Measurements from ENCODE around the gene GABRB1. TPM values are rescaled to one million over a fixed set of nuclear protein-coding genes. Genes with fewer than 3 reads are reported as not detected.

The GABRB1 gene
- total RNA-seq, 4 donors from 2014 or later = not detected

DNA sequence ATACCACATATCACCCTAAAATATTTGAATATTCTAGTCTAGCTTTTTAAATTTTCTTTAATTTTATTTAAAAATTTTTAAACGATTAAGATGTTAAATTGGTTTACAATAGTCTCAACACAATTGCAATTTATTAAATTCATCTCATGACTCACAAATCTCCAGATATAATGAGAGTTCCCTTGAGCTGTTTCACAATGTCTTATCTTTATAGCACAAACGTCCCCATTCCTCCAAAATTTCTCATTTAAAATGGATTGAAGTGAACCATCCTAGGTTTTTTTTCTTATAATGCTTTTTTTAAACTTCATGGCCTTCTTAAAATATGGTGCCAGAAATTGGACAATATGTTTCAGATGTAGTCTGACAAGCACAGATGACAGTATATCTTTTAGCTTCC lies 204.4 kb downstream of the GABRB1 start:
- no peak for TF ChIP-seq POLR2A (IDR thresholded peaks at IDR 0.05)
- TF ChIP-seq, protein P1, sequence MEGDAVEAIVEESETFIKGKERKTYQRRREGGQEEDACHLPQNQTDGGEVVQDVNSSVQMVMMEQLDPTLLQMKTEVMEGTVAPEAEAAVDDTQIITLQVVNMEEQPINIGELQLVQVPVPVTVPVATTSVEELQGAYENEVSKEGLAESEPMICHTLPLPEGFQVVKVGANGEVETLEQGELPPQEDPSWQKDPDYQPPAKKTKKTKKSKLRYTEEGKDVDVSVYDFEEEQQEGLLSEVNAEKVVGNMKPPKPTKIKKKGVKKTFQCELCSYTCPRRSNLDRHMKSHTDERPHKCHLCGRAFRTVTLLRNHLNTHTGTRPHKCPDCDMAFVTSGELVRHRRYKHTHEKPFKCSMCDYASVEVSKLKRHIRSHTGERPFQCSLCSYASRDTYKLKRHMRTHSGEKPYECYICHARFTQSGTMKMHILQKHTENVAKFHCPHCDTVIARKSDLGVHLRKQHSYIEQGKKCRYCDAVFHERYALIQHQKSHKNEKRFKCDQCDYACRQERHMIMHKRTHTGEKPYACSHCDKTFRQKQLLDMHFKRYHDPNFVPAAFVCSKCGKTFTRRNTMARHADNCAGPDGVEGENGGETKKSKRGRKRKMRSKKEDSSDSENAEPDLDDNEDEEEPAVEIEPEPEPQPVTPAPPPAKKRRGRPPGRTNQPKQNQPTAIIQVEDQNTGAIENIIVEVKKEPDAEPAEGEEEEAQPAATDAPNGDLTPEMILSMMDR (IDR thresholded peaks at IDR 0.05) = no peak
- no peak for DNase-seq (ENCODE audit: low spot score in 2 of 2)
- intact Hi-C loops (cut with DNase I; ENCODE audit: low total_unique reads) = no loop called here
- WGBS, 2 donors = 48 to 57% methylated on average over 2 of the region's 2 CpGs
- H3K4me3 ChIP-seq (ENCODE audit: low read depth, poor library complexity, severe bottlenecking) = no peak overlapping the region

DNA sequence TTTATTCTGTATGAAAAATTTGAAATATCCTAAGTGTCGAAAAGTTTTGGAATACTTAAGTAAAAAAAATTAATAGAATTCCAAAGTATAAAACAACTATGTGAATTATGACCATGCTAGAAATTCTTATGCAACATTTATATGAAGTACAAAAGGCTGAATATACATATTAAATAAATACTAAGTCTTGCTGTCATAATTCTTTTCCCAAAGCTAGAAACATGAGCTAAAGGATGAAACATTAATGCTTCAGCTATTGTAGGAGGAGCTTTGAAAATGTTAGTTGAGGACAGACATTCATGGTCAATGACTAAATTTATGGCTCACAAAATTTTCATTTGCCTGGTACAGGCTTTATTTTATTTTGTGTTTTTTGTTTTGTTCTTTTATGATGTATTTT lies 207.3 kb downstream of the GABRB1 start:
- TF ChIP-seq, protein P1 (IDR thresholded peaks at IDR 0.05) = no peak
- no peak for TF ChIP-seq POLR2A (IDR thresholded peaks at IDR 0.05)
- H3K4me3 ChIP-seq (ENCODE audit: low read depth, poor library complexity, severe bottlenecking) = no peak overlapping the region
- DNase-seq (ENCODE audit: low spot score in 2 of 2) = no peak
- intact Hi-C loops (cut with DNase I; ENCODE audit: low total_unique reads) = no loop called here
- WGBS, 2 donors = 67 to 71% methylated on average over 1 of the region's 1 CpG

DNA sequence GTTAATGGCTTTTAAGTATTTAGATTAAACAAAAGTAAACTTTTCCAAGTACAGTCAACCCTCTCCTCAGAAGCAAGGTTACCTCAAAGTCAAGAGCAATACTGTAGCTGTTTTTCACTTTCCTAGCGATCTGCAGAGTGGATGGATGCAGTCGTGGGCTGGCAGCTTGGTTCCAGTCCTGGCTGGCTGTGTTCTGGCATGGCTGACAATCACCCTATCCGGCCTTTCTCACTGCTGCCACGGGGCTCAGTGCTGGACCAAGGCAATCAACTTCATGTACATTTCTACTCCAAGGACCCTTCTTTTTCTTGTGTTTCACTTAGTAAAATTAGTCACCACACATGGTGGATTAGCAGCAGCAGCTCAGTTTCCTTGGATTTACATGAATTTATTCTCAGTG lies 208.3 kb downstream of the GABRB1 start:
- peak in 1 of 2 donors; percentile 68 for DNase-seq (ENCODE audit: low spot score in 2 of 2)
- TF ChIP-seq, protein P1 (IDR thresholded peaks at IDR 0.05) = no peak
- TF ChIP-seq POLR2A (IDR thresholded peaks at IDR 0.05) = no peak
- 66 to 72% methylated on average over 4 of the region's 4 CpGs for WGBS, 2 donors

DNA sequence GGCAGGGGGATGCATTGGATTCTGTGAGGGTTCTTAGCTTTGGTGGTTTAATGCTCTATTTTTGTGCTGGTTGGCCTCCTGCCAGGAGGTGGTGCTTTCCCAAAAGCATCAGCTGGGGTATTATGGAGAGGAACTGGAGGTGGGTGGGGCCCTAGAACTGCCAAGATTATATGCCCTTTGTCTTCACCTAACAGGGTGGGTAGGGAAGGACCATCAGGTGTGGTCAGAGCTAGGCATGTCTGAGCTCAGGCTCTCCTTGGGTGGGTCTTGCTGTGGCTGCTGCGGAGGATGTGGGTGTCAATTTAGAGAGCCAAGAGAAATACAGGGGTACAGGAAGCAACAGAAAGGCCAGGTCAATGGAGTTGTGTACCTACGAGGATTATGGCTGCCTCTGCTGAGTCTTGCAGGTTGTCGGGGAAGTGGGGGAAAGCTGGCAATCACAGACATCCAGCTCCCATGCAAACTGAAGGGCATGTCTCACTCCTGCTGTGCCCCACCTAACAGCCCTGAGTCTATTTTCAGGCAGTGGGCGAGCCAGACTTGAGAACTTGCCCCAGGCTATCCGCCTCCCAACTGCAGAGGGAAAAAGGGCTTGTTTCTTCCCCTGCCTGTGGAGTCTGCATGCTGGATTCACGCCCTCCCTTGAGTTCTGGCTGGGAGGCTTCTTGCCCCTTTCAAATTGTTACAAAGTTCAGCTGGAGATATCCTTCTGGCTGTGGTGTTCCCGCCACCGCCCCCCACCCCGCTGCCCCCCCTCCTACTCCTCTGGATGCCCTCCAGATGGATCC lies 220.2 kb downstream of the GABRB1 start:
- no peak overlapping the region for H3K4me3 ChIP-seq (ENCODE audit: low read depth, poor library complexity, severe bottlenecking)
- no peak for TF ChIP-seq POLR2A (IDR thresholded peaks at IDR 0.05)
- TF ChIP-seq, protein P1 (IDR thresholded peaks at IDR 0.05) = no peak
- intact Hi-C loops (cut with DNase I; ENCODE audit: low total_unique reads) = no loop called here
- WGBS, 2 donors = 47 to 57% methylated on average over 9 of the region's 9 CpGs
- DNase-seq (ENCODE audit: low spot score in 2 of 2) = no peak

More for the DNA sequence above, 208.3 kb downstream of the GABRB1 start:
- no peak overlapping the region for H3K4me3 ChIP-seq (ENCODE audit: low read depth, poor library complexity, severe bottlenecking)
- intact Hi-C loops (cut with DNase I; ENCODE audit: low total_unique reads) = no loop called here

DNA sequence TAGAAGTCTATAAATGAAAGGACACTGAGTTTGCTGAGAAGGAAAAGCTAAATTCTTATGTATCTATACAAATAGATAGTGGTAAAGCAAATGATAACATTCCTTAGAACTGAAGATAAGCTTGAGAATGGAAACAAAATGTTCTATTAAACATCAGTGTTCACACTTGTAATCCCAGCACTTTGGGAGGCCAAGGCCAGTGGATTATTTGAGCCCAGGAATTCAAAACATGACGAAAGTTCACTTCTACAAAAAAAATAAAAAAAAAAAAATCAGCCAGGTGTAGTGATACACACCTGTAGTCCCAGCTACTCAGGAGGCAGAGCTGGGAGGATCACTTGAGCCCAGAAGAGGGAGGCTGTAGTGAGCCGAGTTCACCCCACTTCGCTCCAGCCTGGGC lies 232.4 kb downstream of the GABRB1 start:
- intact Hi-C loops (cut with DNase I; ENCODE audit: low total_unique reads) = no loop called here
- 92% methylated on average over 3 of the region's 3 CpGs for WGBS, 2 donors
- TF ChIP-seq, protein P1 (IDR thresholded peaks at IDR 0.05) = no peak
- TF ChIP-seq POLR2A (IDR thresholded peaks at IDR 0.05) = no peak
- DNase-seq (ENCODE audit: low spot score in 2 of 2) = no peak
- no peak overlapping the region for H3K4me3 ChIP-seq (ENCODE audit: low read depth, poor library complexity, severe bottlenecking)
